ENCODE results near the gene VEGFB. TPM values are rescaled to one million over a fixed set of nuclear protein-coding genes. Genes with fewer than 3 reads are reported as not detected.

The VEGFB gene
- total RNA-seq, 1 donor from 2014 or later = 44.9 TPM

DNA sequence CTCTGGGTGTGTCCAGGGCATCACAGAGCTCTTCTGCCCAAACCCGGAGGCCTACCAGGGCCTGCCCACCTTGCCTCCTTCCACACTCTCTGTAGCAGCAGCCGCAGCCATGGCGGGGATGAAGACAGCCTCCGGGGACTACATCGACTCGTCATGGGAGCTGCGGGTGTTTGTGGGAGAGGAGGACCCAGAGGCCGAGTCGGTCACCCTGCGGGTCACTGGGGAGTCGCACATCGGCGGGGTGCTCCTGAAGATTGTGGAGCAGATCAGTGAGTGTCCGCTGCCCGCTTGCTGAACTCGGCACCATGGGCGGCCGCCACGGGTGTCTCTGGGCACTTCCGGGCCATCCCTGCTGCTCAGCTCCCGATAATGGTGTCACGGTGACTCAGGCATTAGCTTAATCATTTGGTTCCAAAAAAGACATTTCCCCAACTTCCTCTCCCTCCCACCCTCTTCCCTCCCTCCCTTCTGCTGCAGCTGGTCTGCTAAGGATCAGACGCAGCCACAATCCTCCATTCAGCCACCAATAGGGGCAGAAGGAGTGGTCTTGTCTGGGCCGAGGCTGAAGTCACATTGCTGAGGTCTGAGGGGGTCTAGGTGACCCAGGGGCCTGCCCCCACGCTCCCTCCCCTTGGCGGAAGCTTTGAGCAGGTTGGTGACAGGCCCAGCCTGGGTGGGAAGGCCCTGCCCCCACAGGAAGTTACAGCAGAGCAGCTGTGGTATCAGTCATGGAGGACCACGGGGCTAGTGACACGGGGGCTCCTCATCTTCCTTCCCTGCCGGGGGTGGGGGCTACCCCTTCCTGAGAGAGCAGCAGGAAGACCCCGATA is 26.9 kb upstream of the VEGFB start:
- peaks cover 27% of the 10 kb centered on the region for H3K4me1 ChIP-seq
- peaks cover 0 to 17% of the 10 kb centered on the region in 2 donors for H3K36me3 ChIP-seq
- DNase-seq (ENCODE audit: extremely low spot score in 2 of 2) = no peak
- TF ChIP-seq POLR2A (IDR thresholded peaks at IDR 0.05) (no peak), POLR2AphosphoS5 (IDR thresholded peaks at IDR 0.05; ENCODE audit: insufficient read depth in 1 of 2, low read depth in 1 of 2) (peak in 1 of 2 donors; percentile 77)
- TF ChIP-seq, protein P1, sequence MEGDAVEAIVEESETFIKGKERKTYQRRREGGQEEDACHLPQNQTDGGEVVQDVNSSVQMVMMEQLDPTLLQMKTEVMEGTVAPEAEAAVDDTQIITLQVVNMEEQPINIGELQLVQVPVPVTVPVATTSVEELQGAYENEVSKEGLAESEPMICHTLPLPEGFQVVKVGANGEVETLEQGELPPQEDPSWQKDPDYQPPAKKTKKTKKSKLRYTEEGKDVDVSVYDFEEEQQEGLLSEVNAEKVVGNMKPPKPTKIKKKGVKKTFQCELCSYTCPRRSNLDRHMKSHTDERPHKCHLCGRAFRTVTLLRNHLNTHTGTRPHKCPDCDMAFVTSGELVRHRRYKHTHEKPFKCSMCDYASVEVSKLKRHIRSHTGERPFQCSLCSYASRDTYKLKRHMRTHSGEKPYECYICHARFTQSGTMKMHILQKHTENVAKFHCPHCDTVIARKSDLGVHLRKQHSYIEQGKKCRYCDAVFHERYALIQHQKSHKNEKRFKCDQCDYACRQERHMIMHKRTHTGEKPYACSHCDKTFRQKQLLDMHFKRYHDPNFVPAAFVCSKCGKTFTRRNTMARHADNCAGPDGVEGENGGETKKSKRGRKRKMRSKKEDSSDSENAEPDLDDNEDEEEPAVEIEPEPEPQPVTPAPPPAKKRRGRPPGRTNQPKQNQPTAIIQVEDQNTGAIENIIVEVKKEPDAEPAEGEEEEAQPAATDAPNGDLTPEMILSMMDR (IDR thresholded peaks at IDR 0.05) = peak in 1 of 3 experiments; percentile 17
- intact Hi-C loops (cut with DNase I) = loop anchor here (5.0 kb wide), 1 partner anchor 90 kb away; no protein-coding TSS in a partner anchor
- peak overlapping the region; percentile 76 for H3K27ac ChIP-seq
- H3K4me3 ChIP-seq = peak overlapping the region; percentile 27 to 40
- no peaks in the 10 kb centered on the region for H3K9me3 ChIP-seq
- H3K27me3 ChIP-seq = no peaks in the 10 kb centered on the region

DNA sequence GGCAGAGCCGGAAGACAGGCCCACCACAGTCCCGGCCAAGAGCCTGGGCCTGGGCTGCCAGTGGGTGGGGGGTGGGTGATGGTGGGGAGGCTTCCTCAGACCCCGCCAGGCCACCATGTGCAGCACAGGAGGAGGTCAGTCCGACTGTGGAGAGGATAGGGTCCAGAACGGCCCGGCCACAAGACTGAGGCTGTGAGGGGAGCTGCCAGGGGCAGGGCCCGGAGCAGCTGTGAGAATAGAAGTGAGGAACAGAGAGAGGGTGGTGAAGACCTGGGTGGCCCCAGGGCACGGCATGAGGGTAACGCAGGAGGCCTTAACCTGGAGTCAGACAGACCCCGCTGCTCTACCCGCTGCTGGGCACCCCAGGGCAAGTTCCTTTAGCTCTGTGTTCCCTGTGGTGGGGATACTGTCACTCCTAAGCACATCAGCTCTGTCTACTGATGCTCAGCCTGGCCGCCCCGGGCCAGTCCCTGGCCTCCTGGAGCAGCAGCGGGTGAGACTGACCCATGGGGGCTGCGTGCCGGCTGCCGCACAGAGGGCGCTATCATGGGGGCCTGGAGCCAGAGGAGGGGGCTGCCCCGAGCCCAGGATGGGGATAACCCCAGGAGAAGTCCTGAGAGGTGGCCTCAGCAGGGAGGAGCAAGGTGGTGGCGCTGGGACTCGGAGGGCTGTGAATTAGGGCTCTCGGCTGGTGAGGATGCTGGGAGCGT is 26.1 kb upstream of the VEGFB start:
- H3K27ac ChIP-seq = peak overlapping the region; percentile 76
- peak overlapping the region; percentile 27 to 40 for H3K4me3 ChIP-seq
- TF ChIP-seq POLR2AphosphoS5 (IDR thresholded peaks at IDR 0.05; ENCODE audit: insufficient read depth in 1 of 2, low read depth in 1 of 2) (peak in 1 of 2 donors; percentile 1), POLR2A (IDR thresholded peaks at IDR 0.05) (no peak)
- peaks cover 27% of the 10 kb centered on the region for H3K4me1 ChIP-seq
- H3K27me3 ChIP-seq = no peaks in the 10 kb centered on the region
- H3K9me3 ChIP-seq = no peaks in the 10 kb centered on the region
- peaks cover 0 to 9% of the 10 kb centered on the region in 2 donors for H3K36me3 ChIP-seq
- intact Hi-C loops (cut with DNase I) = loop anchor here (5.0 kb wide), 1 partner anchor 89 kb away; no protein-coding TSS in a partner anchor
- DNase-seq (ENCODE audit: extremely low spot score in 2 of 2) = no peak

- H3K9me3 ChIP-seq = no peaks in the 10 kb centered on the region
- TF ChIP-seq, protein P1 (IDR thresholded peaks at IDR 0.05) = no peak
- intact Hi-C loops (cut with DNase I) = loop anchor here (5.0 kb wide), 1 partner anchor 88 kb away; no protein-coding TSS in a partner anchor
- H3K4me1 ChIP-seq = peaks cover 27% of the 10 kb centered on the region
- no peaks in the 10 kb centered on the region for H3K27me3 ChIP-seq
- H3K27ac ChIP-seq = no peak overlapping the region
- DNase-seq (ENCODE audit: extremely low spot score in 2 of 2) = no peak
- H3K4me3 ChIP-seq = no peak overlapping the region
- peaks cover 0 to 2% of the 10 kb centered on the region in 2 donors for H3K36me3 ChIP-seq
Measured at GRCh38 chr11:64208796-64209562, 25.4 kb upstream of the VEGFB start.

GRCh38 chr11:64209563-64209843 is 24.9 kb upstream of the VEGFB start:
- Histone ChIP-seq H3K36me3 (no peaks in the 10 kb centered on the region), H3K4me3 (no peak overlapping the region), H3K4me1 (peaks cover 21% of the 10 kb centered on the region), H3K27ac (no peak overlapping the region), H3K9me3 (no peaks in the 10 kb centered on the region), H3K27me3 (no peaks in the 10 kb centered on the region)
- DNase-seq (ENCODE audit: extremely low spot score in 2 of 2) = no peak
- TF ChIP-seq POLR2AphosphoS5 (IDR thresholded peaks at IDR 0.05; ENCODE audit: insufficient read depth in 1 of 2, low read depth in 1 of 2) (no peak), POLR2A (IDR thresholded peaks at IDR 0.05) (no peak)
- TF ChIP-seq, protein P1 (IDR thresholded peaks at IDR 0.05) = no peak
- intact Hi-C loops (cut with DNase I) = loop anchor here (5.0 kb wide), 1 partner anchor 88 kb away; no protein-coding TSS in a partner anchor

GRCh38 chr11:64210301-64211020 is 23.9 kb upstream of the VEGFB start:
- DNase-seq (ENCODE audit: extremely low spot score in 2 of 2) = no peak
- Histone ChIP-seq H3K27me3 (no peaks in the 10 kb centered on the region), H3K9me3 (no peaks in the 10 kb centered on the region), H3K27ac (no peak overlapping the region), H3K4me3 (no peak overlapping the region), H3K4me1 (peaks cover 16% of the 10 kb centered on the region), H3K36me3 (no peaks in the 10 kb centered on the region)
- TF ChIP-seq POLR2AphosphoS5 (IDR thresholded peaks at IDR 0.05; ENCODE audit: insufficient read depth in 1 of 2, low read depth in 1 of 2) = no peak
- TF ChIP-seq POLR2A (IDR thresholded peaks at IDR 0.05) = no peak
- intact Hi-C loops (cut with DNase I) = no loop called here
